Skin of body (tissue), 2 donors: ENCODE measurements around the gene RSRC1. TPM values are rescaled to one million over a fixed set of nuclear protein-coding genes. Genes with fewer than 3 reads are reported as not detected.
"Not testable (repeated sequence)": the region's sequence is repeated elsewhere in the genome, so short reads cannot be mapped to it uniquely, and the experiment has no call there.

ENCODE experiments used
- DNase-seq: peaks from one replicate; lab custom pipeline; 2025; lab: John Stamatoyannopoulos, UW
- total RNA-seq: library from RNA; depleted of rRNA; stranded (reverse); fragments of >200 nt; gene quantifications from one replicate; pipeline ENCODE4 v1.2.3, GENCODE V29; 2014

The RSRC1 gene
- total RNA-seq, 1 donor from 2014 or later: 54.2 TPM

GRCh38 chr3:158220575-158220974 lies 110.7 kb downstream of the RSRC1 start:
- DNase-seq: no peak

- no peak for DNase-seq
Measured at GRCh38 chr3:158221426-158221825, 111.5 kb downstream of the RSRC1 start.

- DNase-seq: no peak
Measured at GRCh38 chr3:158226429-158226828, 116.5 kb downstream of the RSRC1 start.

- DNase-seq: not testable (repeated sequence)
Measured at GRCh38 chr3:158228942-158229341, 119.1 kb downstream of the RSRC1 start.

- DNase-seq: no peak
Measured at GRCh38 chr3:158233791-158234190, 123.9 kb downstream of the RSRC1 start.

- no peak for DNase-seq
Measured at GRCh38 chr3:158244274-158244673, 134.4 kb downstream of the RSRC1 start.

GRCh38 chr3:158247288-158247687 lies 137.4 kb downstream of the RSRC1 start:
- DNase-seq: no peak

GRCh38 chr3:158248261-158248660 lies 138.4 kb downstream of the RSRC1 start:
- DNase-seq: no peak

GRCh38 chr3:158249183-158249582 lies 139.3 kb downstream of the RSRC1 start:
- DNase-seq: no peak

GRCh38 chr3:158258619-158259018 lies 148.7 kb downstream of the RSRC1 start:
- no peak for DNase-seq

GRCh38 chr3:158260392-158260791 lies 150.5 kb downstream of the RSRC1 start:
- no peak for DNase-seq

- no peak for DNase-seq
Measured at GRCh38 chr3:158261371-158261991, 151.6 kb downstream of the RSRC1 start.

- no peak for DNase-seq
Measured at GRCh38 chr3:158264894-158265293, 155.0 kb downstream of the RSRC1 start.

GRCh38 chr3:158267015-158267414 lies 157.1 kb downstream of the RSRC1 start:
- no peak for DNase-seq

GRCh38 chr3:158269942-158270341 lies 160.1 kb downstream of the RSRC1 start:
- no peak for DNase-seq

- no peak for DNase-seq
Measured at GRCh38 chr3:158272081-158272480, 162.2 kb downstream of the RSRC1 start.

GRCh38 chr3:158273656-158274055 lies 163.8 kb downstream of the RSRC1 start:
- DNase-seq: no peak

GRCh38 chr3:158278187-158278586 lies 168.3 kb downstream of the RSRC1 start:
- DNase-seq: no peak

- DNase-seq: no peak
Measured at GRCh38 chr3:158279609-158280008, 169.7 kb downstream of the RSRC1 start.

- no peak for DNase-seq
Measured at GRCh38 chr3:158295771-158296170, 185.9 kb downstream of the RSRC1 start.

- no peak for DNase-seq
Measured at GRCh38 chr3:158297940-158298339, 188.1 kb downstream of the RSRC1 start.

- no peak for DNase-seq
Measured at GRCh38 chr3:158308236-158308928, 198.5 kb downstream of the RSRC1 start.

GRCh38 chr3:158312560-158313141 lies 202.8 kb downstream of the RSRC1 start:
- DNase-seq: no peak
